SU-DHL-6 (cell line): ENCODE measurements around the gene CTNNBIP1.

Experiments
- CTCF ChIP-seq: fragments of 200-600 bp; sonication (generic); IDR thresholded peaks from one replicate; pipeline ENCODE4 v1.5.1; 2017; ENCODE audit warnings: antibody characterized with exemption, mild to moderate bottlenecking, low read length, moderate library complexity; ENCODE audit not compliant: insufficient read depth, poor library complexity, severe bottlenecking
- EZH2phosphoT487 ChIP-seq: fragments of 200-600 bp; sonication (generic), shearing (Covaris generic); conservative IDR thresholded peaks from 2 replicates; pipeline ENCODE4 v1.6.1; 2018; ENCODE audit warnings: mild to moderate bottlenecking, antibody characterized with exemption, low read length, moderate library complexity, mixed read lengths

GRCh38 chr1:9838946-9839345 lies 71.1 kb downstream of the CTNNBIP1 start:
- no peak for TF ChIP-seq CTCF
- no peak for TF ChIP-seq EZH2phosphoT487
